HCT116 (cell line): Measurements from ENCODE around the gene KRTAP10-8. TPM values are rescaled to one million over a fixed set of nuclear protein-coding genes. Genes with fewer than 3 reads are reported as not detected.

Experiments used
- ATAC-seq: fragments of 200-7000 bp; cut with Tn5 transposase; 2 replicates; pipeline ENCODE4 v1.9.1; 2020; ENCODE audit warnings: mild to moderate bottlenecking, moderate library complexity
- BruUV-seq: library from RNA; stranded (reverse); fragments of 400-500 nt; replicated peaks from 2 replicates; lab custom pipeline; 2021; lab: Mats Ljungman, UMichigan
- CTCF ChIA-PET: fragments of 300-600 bp; sonication (Branson Sonifier 250); formaldehyde crosslinking; loops from one replicate; lab custom pipeline; 2021; ENCODE audit warnings: antibody characterized with exemption; lab: Charles Lee
- POLR2A ChIA-PET: fragments of 300-600, 350-600 bp; sonication (Branson Sonifier 250); formaldehyde crosslinking; loops from one replicate; lab custom pipeline; 2021; ENCODE audit warnings: antibody characterized with exemption; lab: Charles Lee
- RAD21 ChIA-PET, 2 experiments: fragments of 300-600 bp; sonication (Branson Sonifier 250); formaldehyde crosslinking; loops; one replicate each; lab custom pipeline; 2023; ENCODE audit warnings: low total read pairs in 2 of 2; ENCODE audit not compliant: uncharacterized antibody in 2 of 2, unreplicated experiment in 2 of 2, low non-redundant PET in 1 of 2; lab: Charles Lee
- DNase-seq: peaks from one replicate; pipeline ENCODE4 v3.0.0-alpha.2; 2010; ENCODE audit warnings: low read depth, low spot score
- H2AFZ ChIP-seq: fragments of 200-600 bp; shearing (Covaris generic), sonication (generic); 2 replicates; pipeline ENCODE4 v1.6.1; 2017; ENCODE audit warnings: low read depth, mixed run types, mixed read lengths, antibody characterized with exemption, low read length; ENCODE audit not compliant: poor library complexity, severe bottlenecking
- H3K27ac ChIP-seq: 2 replicates; pipeline ENCODE4 v1.5.1; 2012; ENCODE audit warnings: low read depth, low read length
- H3K27me3 ChIP-seq: fragments of 200-600 bp; sonication (generic); 2 replicates; pipeline ENCODE4 v1.6.1; 2016; ENCODE audit warnings: mixed run types, low read length, mixed read lengths; ENCODE audit not compliant: insufficient read depth
- H3K36me3 ChIP-seq, 2 experiments: fragments of 200-500 bp in 1 of 2; fragments of 200-600 bp in 1 of 2; sonication (Bioruptor generic) in 1 of 2; sonication (generic) in 1 of 2; 2 replicates each; pipeline versions ENCODE4 v1.5.1 to v1.6.1; 2014 to 2016; ENCODE audit warnings: low read length in 2 of 2, inconsistent platforms in 1 of 2, mixed read lengths in 1 of 2, mixed run types in 1 of 2; ENCODE audit not compliant: insufficient read depth in 2 of 2, control insufficient read depth in 1 of 2
- H3K4me1 ChIP-seq, 2 experiments: fragments of 200-600 bp in 1 of 2; sonication (generic) in 1 of 2; 2 replicates each; pipeline versions ENCODE4 v1.5.1 to v1.6.1; 2012 to 2017; ENCODE audit warnings: low read length in 2 of 2, inconsistent platforms in 1 of 2, mild to moderate bottlenecking in 1 of 2, mixed read lengths in 1 of 2, mixed run types in 1 of 2, moderate library complexity in 1 of 2; ENCODE audit not compliant: insufficient read depth in 2 of 2, control insufficient read depth in 1 of 2
- H3K4me2 ChIP-seq: fragments of 200-600 bp; sonication (generic); 2 replicates; pipeline ENCODE4 v1.6.1; 2017; ENCODE audit warnings: mixed run types, low read length, mixed read lengths
- H3K4me3 ChIP-seq, 2 experiments: fragments of 200-600 bp in 1 of 2; sonication (generic) in 1 of 2; replicated peaks in 1 of 2; 2 replicates each; pipeline ENCODE4 v1.5.1; 2011 to 2016; ENCODE audit warnings: low read length in 2 of 2, control low read depth in 1 of 2, low read depth in 1 of 2, mild to moderate bottlenecking in 1 of 2, mixed read lengths in 1 of 2, mixed run types in 1 of 2
- H3K79me2 ChIP-seq: fragments of 200-600 bp; sonication (generic); 2 replicates; pipeline ENCODE4 v1.6.1; 2017; ENCODE audit warnings: mild to moderate bottlenecking, mixed run types, low read length, moderate library complexity, mixed read lengths; ENCODE audit not compliant: insufficient read depth
- H3K9ac ChIP-seq: fragments of 200-600 bp; sonication (generic); 2 replicates; pipeline ENCODE4 v1.6.1; 2016; ENCODE audit warnings: low read length, mixed read lengths
- H3K9me2 ChIP-seq: fragments of 200-600 bp; sonication (generic), shearing (Covaris generic); 2 replicates; pipeline ENCODE4 v1.6.1; 2017; ENCODE audit warnings: mixed run types, mild to moderate bottlenecking, moderate library complexity; ENCODE audit not compliant: insufficient read depth
- H3K9me3 ChIP-seq, 2 experiments: fragments of 200-500 bp in 1 of 2; fragments of 200-600 bp in 1 of 2; sonication (Bioruptor generic) in 1 of 2; sonication (generic) in 1 of 2; 2 replicates each; pipeline ENCODE4 v1.6.1; 2014 to 2017; ENCODE audit warnings: low read length in 2 of 2, mixed read lengths in 2 of 2, inconsistent platforms in 1 of 2, low read depth in 1 of 2, mild to moderate bottlenecking in 1 of 2, mixed run types in 1 of 2, moderate library complexity in 1 of 2; ENCODE audit not compliant: control insufficient read depth in 1 of 2, insufficient read depth in 1 of 2
- H4K20me1 ChIP-seq: fragments of 200-600 bp; sonication (generic), shearing (Covaris generic); 2 replicates; pipeline ENCODE4 v1.6.1; 2017; ENCODE audit warnings: mixed run types, mild to moderate bottlenecking, moderate library complexity; ENCODE audit not compliant: insufficient read depth
- ATF3 ChIP-seq: IDR thresholded peaks from 2 replicates; pipeline ENCODE4 v1.6.1; 2012
- CBX3 ChIP-seq: IDR thresholded peaks from 2 replicates; pipeline ENCODE4 v1.6.1; 2012; ENCODE audit warnings: low read depth
- CEBPB ChIP-seq: IDR thresholded peaks from 2 replicates; pipeline ENCODE4 v1.6.1; 2012; ENCODE audit warnings: low read depth
- EGR1 ChIP-seq: IDR thresholded peaks from 2 replicates; pipeline ENCODE4 v1.6.1; 2012; ENCODE audit warnings: low read depth
- ELF1 ChIP-seq: IDR thresholded peaks from 2 replicates; pipeline ENCODE4 v1.6.1; 2012; ENCODE audit warnings: low read depth, borderline replicate concordance
- EZH2phosphoT487 ChIP-seq: fragments of 200-600 bp; IDR thresholded peaks from 2 replicates; pipeline ENCODE4 v1.6.1; 2018; ENCODE audit warnings: antibody characterized with exemption, borderline replicate concordance
- FOSL1 ChIP-seq: IDR thresholded peaks from 2 replicates; pipeline ENCODE4 v1.6.1; 2012; ENCODE audit warnings: low read depth
- JUND ChIP-seq: IDR thresholded peaks from 2 replicates; pipeline ENCODE4 v1.6.1; 2012
- POLR2A ChIP-seq: IDR thresholded peaks from 2 replicates; pipeline ENCODE4 v1.7.0; 2011; ENCODE audit warnings: borderline replicate concordance; ENCODE audit not compliant: insufficient read depth, insufficient read length; ENCODE audit errors: extremely low read depth
- POLR2AphosphoS5 ChIP-seq: IDR thresholded peaks from 2 replicates; pipeline ENCODE4 v1.6.1; 2011; ENCODE audit warnings: mild to moderate bottlenecking, low read depth, low read length, moderate library complexity
- SP1 ChIP-seq: IDR thresholded peaks from 2 replicates; pipeline ENCODE4 v1.6.1; 2012; ENCODE audit warnings: low read depth
- TCF7L2 ChIP-seq: IDR thresholded peaks from 2 replicates; pipeline ENCODE4 v1.7.0; 2011; ENCODE audit warnings: borderline replicate concordance, inconsistent platforms; ENCODE audit not compliant: insufficient read depth, insufficient read length; ENCODE audit errors: extremely low read depth
- ZBTB33 ChIP-seq: IDR thresholded peaks from 2 replicates; pipeline ENCODE4 v1.6.1; 2011; ENCODE audit warnings: mild to moderate bottlenecking, low read length, moderate library complexity; ENCODE audit not compliant: insufficient replicate concordance; ENCODE audit errors: extremely low read depth
- ZFX ChIP-seq: fragments of 450-650 bp; IDR thresholded peaks from 2 replicates; pipeline ENCODE4 v1.6.1; 2017
- intact Hi-C: fragments of 100-400 bp; cut with micrococcal nuclease; formaldehyde crosslinking; loops from 2 replicates; pipeline ENCODE4 v1.10.0; 2022
- total RNA-seq: library from RNA; stranded (reverse); gene quantifications from one replicate; pipeline ENCODE4 v1.2.1, GENCODE V29; 2021; ENCODE audit not compliant: unreplicated experiment
- TF ChIP-seq, protein P1 (sequence below): IDR thresholded peaks from 2 replicates; pipeline ENCODE4 v1.6.1; 2012; ENCODE audit warnings: low read depth
- TF ChIP-seq, protein P2 (sequence below), 3 experiments: fragments of 200-600 bp in 1 of 3; sonication (generic) in 1 of 3; IDR thresholded peaks in 2 of 3; conservative IDR thresholded peaks in 1 of 3; 2 replicates each; pipeline ENCODE4 v1.5.1; 2012 to 2017; ENCODE audit warnings: low read depth in 2 of 3, low read length in 2 of 3, antibody characterized with exemption in 1 of 3, borderline replicate concordance in 1 of 3, control low read depth in 1 of 3, mild to moderate bottlenecking in 1 of 3, mixed read lengths in 1 of 3, mixed run types in 1 of 3, moderate library complexity in 1 of 3; ENCODE audit not compliant: insufficient read depth in 1 of 3
- TF ChIP-seq, protein P3 (sequence below): IDR thresholded peaks from 2 replicates; pipeline ENCODE4 v1.6.1; 2012

Gene KRTAP10-8
- total RNA-seq, 1 experiment from 2014 or later = not detected

- no peak for ATAC-seq
- H3K79me2 ChIP-seq = no peaks in the 10 kb centered on the region
- intact Hi-C loops = no loop called here
- CTCF ChIA-PET = no interaction called here
- POLR2A ChIA-PET = no interaction called here
- no peaks in the 10 kb centered on the region for H3K36me3 ChIP-seq
- TF ChIP-seq, protein P1, sequence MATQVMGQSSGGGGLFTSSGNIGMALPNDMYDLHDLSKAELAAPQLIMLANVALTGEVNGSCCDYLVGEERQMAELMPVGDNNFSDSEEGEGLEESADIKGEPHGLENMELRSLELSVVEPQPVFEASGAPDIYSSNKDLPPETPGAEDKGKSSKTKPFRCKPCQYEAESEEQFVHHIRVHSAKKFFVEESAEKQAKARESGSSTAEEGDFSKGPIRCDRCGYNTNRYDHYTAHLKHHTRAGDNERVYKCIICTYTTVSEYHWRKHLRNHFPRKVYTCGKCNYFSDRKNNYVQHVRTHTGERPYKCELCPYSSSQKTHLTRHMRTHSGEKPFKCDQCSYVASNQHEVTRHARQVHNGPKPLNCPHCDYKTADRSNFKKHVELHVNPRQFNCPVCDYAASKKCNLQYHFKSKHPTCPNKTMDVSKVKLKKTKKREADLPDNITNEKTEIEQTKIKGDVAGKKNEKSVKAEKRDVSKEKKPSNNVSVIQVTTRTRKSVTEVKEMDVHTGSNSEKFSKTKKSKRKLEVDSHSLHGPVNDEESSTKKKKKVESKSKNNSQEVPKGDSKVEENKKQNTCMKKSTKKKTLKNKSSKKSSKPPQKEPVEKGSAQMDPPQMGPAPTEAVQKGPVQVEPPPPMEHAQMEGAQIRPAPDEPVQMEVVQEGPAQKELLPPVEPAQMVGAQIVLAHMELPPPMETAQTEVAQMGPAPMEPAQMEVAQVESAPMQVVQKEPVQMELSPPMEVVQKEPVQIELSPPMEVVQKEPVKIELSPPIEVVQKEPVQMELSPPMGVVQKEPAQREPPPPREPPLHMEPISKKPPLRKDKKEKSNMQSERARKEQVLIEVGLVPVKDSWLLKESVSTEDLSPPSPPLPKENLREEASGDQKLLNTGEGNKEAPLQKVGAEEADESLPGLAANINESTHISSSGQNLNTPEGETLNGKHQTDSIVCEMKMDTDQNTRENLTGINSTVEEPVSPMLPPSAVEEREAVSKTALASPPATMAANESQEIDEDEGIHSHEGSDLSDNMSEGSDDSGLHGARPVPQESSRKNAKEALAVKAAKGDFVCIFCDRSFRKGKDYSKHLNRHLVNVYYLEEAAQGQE = no peak
- TF ChIP-seq FOSL1 = no peak
- no peak for TF ChIP-seq POLR2AphosphoS5
- no peak for TF ChIP-seq POLR2A
- TF ChIP-seq EZH2phosphoT487 = no peak
- TF ChIP-seq, protein P2, sequence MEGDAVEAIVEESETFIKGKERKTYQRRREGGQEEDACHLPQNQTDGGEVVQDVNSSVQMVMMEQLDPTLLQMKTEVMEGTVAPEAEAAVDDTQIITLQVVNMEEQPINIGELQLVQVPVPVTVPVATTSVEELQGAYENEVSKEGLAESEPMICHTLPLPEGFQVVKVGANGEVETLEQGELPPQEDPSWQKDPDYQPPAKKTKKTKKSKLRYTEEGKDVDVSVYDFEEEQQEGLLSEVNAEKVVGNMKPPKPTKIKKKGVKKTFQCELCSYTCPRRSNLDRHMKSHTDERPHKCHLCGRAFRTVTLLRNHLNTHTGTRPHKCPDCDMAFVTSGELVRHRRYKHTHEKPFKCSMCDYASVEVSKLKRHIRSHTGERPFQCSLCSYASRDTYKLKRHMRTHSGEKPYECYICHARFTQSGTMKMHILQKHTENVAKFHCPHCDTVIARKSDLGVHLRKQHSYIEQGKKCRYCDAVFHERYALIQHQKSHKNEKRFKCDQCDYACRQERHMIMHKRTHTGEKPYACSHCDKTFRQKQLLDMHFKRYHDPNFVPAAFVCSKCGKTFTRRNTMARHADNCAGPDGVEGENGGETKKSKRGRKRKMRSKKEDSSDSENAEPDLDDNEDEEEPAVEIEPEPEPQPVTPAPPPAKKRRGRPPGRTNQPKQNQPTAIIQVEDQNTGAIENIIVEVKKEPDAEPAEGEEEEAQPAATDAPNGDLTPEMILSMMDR (IDR thresholded peaks at IDR 0.05 in 2 of 3, conservative IDR thresholded peaks at IDR 0.05 in 1 of 3; ENCODE audit: borderline replicate concordance in 1 of 3, insufficient read depth in 1 of 3, low read depth in 2 of 3, low read length in 2 of 3) = no peak
- TF ChIP-seq ELF1 = no peak
- no peak for TF ChIP-seq TCF7L2
- no peak for TF ChIP-seq CEBPB
- TF ChIP-seq ZFX = no peak
- TF ChIP-seq, protein P3, sequence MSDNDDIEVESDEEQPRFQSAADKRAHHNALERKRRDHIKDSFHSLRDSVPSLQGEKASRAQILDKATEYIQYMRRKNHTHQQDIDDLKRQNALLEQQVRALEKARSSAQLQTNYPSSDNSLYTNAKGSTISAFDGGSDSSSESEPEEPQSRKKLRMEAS = no peak
- no peak for TF ChIP-seq ZBTB33
- TF ChIP-seq ATF3 = no peak
- TF ChIP-seq CBX3 = no peak
- no peak for TF ChIP-seq JUND
- no peak for TF ChIP-seq EGR1
- TF ChIP-seq SP1 = no peak
- H3K4me1 ChIP-seq = peaks cover 0 to 3% of the 10 kb centered on the region in 2 experiments; a peak in 1 of 4 replicates
- RAD21 ChIA-PET = no interaction called here
- H3K9ac ChIP-seq = no peak overlapping the region
- peaks cover 0 to 4% of the 10 kb centered on the region in 2 experiments; a peak in 2 of 4 replicates for H3K9me3 ChIP-seq
- no peak overlapping the region for H2AFZ ChIP-seq
- H3K4me2 ChIP-seq = no peak overlapping the region
- H3K27me3 ChIP-seq = peaks cover 4% of the 10 kb centered on the region; the same call in 1 of the 2 replicates
- no peaks in the 10 kb centered on the region for H4K20me1 ChIP-seq
- no TSS peak for BruUV-seq
- no peak overlapping the region for H3K4me3 ChIP-seq
- no peak for DNase-seq
- H3K9me2 ChIP-seq = no peaks in the 10 kb centered on the region
- H3K27ac ChIP-seq = no peak overlapping the region
These were observed 35.9 kb upstream of the KRTAP10-8 start for GRCh38 chr21:44576025-44576420.
